Fibroblast of skin of left biceps (primary cell): ENCODE measurements around the gene C1orf232.

ENCODE experiments used
- DNase-seq, 2 experiments: peaks; one replicate each; pipeline ENCODE4 v3.0.0-alpha.2; 2013; ENCODE audit warnings: low read depth in 2 of 2

Gene C1orf232

GRCh38 chr1:26124418-26125331 lies 44.1 kb downstream of the C1orf232 start:
- DNase-seq: no peak

DNA sequence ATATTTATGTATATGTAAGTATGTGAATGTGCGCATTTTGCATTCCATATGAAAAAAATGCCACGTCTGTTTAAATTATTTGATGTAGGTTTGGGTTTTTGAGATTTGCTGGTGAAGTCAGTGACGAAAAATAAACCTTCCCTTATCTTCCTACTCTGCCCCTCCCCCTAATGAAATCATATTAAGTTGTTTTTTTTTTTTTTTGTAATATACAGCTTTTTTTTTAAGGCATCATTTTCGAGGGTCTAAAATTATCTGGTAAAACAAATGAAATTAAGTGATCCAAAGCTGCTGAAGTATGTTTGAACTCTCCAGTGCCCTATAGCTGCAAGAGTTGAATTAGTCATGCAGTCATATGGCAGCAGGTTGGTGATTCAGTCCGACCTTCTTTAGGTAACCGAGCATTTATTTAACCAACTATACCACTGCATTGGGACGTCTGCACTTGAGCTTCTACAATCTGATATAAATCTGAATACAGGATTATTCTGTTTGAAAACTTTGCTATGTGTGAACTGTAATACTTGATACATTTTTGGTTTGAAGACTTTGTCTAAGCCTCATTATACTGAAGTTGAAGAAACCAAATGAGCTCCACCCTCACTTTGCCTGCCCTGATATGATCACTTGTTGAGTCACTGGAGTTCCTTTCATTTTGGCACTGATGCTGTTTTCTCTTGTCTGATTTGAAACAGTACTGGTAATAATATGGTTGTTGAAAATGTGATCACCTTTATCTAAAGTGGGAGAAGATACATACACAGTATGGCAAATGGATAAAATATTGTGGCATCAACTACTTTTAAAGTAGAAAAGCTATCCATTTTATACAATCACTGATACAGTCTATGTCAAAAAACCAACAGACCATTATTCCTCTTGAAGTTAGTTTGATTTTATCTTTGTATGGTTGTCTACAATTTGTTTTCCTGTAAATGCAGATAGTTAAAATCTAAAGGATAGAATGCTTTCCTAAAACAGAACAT lies 45.5 kb downstream of the C1orf232 start:
- no peak for DNase-seq

GRCh38 chr1:26121854-26122773 lies 46.6 kb downstream of the C1orf232 start:
- no peak for DNase-seq

DNA sequence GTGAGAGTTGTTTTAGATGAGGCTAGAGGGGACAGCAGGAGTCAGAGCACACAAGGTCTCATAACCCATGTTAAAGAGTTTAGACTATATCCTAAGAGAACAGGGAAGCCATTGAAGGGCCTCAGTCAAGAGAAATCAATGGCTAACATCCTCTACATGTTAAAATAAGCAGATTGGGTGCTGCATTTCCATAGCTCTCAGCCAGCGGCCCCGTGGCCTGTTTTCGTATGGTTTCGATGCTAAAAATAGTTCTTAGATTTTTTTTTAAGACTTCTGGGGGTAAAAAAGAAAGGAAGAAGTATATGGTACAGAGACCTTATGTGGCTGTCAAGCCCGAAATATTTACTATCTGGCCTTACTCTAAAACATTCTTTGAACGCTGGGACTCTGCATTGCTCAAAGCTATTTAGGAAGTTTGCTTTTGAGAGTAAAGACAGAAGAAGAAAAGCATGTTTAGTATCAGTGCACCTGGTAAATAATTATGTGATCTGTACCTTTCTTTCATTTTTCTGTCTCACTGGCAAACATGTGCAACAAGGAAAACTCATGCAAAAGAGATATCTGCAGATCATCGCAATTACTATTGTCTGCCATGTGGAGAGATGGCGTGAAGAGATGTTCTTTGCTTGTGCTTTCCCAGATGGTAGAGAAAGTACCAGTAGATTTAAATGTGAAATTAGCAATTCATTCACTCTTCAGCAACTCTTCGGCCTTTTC lies 48.7 kb downstream of the C1orf232 start:
- no peak for DNase-seq

DNA sequence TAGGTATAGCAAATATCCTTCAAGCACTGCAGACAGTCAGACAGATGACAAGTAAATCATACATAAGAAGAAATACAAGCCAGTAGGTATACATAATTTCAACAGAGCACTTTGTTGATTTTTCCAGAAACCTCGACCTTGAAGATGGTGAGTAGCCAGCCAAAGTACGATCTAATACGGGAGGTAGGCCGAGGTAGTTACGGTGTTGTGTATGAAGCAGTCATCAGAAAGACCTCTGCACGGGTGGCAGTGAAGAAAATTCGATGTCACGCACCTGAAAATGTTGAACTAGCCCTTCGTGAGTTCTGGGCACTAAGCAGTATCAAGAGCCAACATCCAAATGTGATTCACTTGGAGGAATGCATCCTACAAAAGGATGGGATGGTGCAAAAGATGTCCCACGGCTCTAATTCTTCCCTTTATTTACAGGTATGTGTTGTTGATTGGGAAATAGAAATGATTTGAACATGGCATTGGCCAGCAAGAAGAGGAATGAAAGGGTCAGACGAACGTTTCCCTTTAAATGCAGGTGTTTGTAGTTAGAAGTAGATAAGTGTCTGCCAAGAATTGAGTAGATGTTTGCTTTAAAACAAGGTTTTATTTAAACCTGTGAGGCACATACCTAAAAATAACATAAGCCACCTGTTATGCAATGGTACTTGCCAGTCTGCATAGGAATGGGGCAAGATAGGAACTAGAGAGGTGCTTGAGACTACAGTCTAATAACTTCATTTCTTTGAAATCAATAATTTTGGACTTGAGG lies 54.4 kb downstream of the C1orf232 start:
- no peak for DNase-seq
